HEK293 (cell line): ENCODE data around the gene TAS2R60.

Experiments used
- CTCF ChIA-PET: fragments of 350-600 bp; formaldehyde crosslinking; extraction: SDS; loops from one replicate; lab custom pipeline; 2021; ENCODE audit warnings: antibody characterized with exemption; lab: Yijun Ruan, JAX
- POLR2A ChIA-PET: fragments of 300-600 bp; formaldehyde crosslinking; extraction: SDS; loops from one replicate; lab custom pipeline; 2020; ENCODE audit warnings: antibody characterized with exemption, inconsistent platforms; lab: Yijun Ruan, JAX
- H3K27ac ChIP-seq: fragments of 200-500 bp; sonication (Bioruptor generic); 2 replicates; pipeline ENCODE4 v1.5.1; 2014; ENCODE audit warnings: low read depth, low read length, control low read depth, inconsistent platforms; ENCODE audit errors: extremely low read depth
- H3K36me3 ChIP-seq, 2 experiments: fragments of 200-500 bp in 1 of 2; sonication (Bioruptor generic) in 1 of 2; 1 replicate in 1 of 2; 2 replicates in 1 of 2; pipeline ENCODE4 v1.5.1; 2014 to 2017; ENCODE audit warnings: inconsistent platforms in 2 of 2, low read length in 2 of 2; ENCODE audit not compliant: control insufficient read depth in 2 of 2, insufficient read depth in 1 of 2
- H3K4me1 ChIP-seq: fragments of 200-500 bp; sonication (Bioruptor generic); 2 replicates; pipeline ENCODE4 v1.5.1; 2014; ENCODE audit warnings: mild to moderate bottlenecking, low read length, inconsistent platforms; ENCODE audit not compliant: control insufficient read depth, insufficient read depth
- H3K4me3 ChIP-seq: 2 replicates; pipeline ENCODE4 v1.5.1; 2011; ENCODE audit warnings: low read depth, mild to moderate bottlenecking, control low read depth, low read length, moderate library complexity
- H3K9me3 ChIP-seq: fragments of 200-500 bp; sonication (Bioruptor generic); 2 replicates; pipeline ENCODE4 v1.5.1; 2014; ENCODE audit warnings: low read depth, low read length, inconsistent platforms; ENCODE audit not compliant: control insufficient read depth, insufficient read depth
- ZNF138 ChIP-seq: fragments of 450-650 bp; formaldehyde crosslinking; IDR thresholded peaks from 2 replicates; pipeline ENCODE4 v1.5.1; 2016; ENCODE audit warnings: missing biosample characterization, missing genetic modification characterization, borderline replicate concordance
- ZNF23 ChIP-seq: fragments of 450-650 bp; formaldehyde crosslinking; IDR thresholded peaks from 2 replicates; pipeline ENCODE4 v1.5.1; 2016; ENCODE audit warnings: missing biosample characterization, missing genetic modification characterization, borderline replicate concordance
- ZNF239 ChIP-seq: fragments of 450-650 bp; formaldehyde crosslinking; IDR thresholded peaks from 2 replicates; pipeline ENCODE4 v1.5.1; 2016; ENCODE audit warnings: missing biosample characterization, missing genetic modification characterization
- ZNF654 ChIP-seq: fragments of 450-650 bp; formaldehyde crosslinking; IDR thresholded peaks from 2 replicates; pipeline ENCODE4 v1.5.1; 2016; ENCODE audit warnings: low read depth, missing biosample characterization, missing genetic modification characterization
- ZNF701 ChIP-seq: fragments of 450-650 bp; formaldehyde crosslinking; IDR thresholded peaks from 2 replicates; pipeline ENCODE4 v1.5.1; 2016; ENCODE audit warnings: missing biosample characterization, missing genetic modification characterization
- TF ChIP-seq, protein P1 (sequence below): fragments of 450-650 bp; formaldehyde crosslinking; IDR thresholded peaks from 2 replicates; pipeline ENCODE4 v1.5.1; 2017; ENCODE audit warnings: missing biosample characterization, missing genetic modification characterization
- TF ChIP-seq, protein P2 (sequence below): fragments of 450-650 bp; formaldehyde crosslinking; IDR thresholded peaks from 2 replicates; pipeline ENCODE4 v1.5.1; 2017; ENCODE audit warnings: missing biosample characterization, missing genetic modification characterization
- TF ChIP-seq, protein P3 (sequence below): fragments of 450-650 bp; formaldehyde crosslinking; IDR thresholded peaks from 2 replicates; pipeline ENCODE4 v1.5.1; 2016; ENCODE audit warnings: missing biosample characterization, missing genetic modification characterization

Gene TAS2R60

DNA sequence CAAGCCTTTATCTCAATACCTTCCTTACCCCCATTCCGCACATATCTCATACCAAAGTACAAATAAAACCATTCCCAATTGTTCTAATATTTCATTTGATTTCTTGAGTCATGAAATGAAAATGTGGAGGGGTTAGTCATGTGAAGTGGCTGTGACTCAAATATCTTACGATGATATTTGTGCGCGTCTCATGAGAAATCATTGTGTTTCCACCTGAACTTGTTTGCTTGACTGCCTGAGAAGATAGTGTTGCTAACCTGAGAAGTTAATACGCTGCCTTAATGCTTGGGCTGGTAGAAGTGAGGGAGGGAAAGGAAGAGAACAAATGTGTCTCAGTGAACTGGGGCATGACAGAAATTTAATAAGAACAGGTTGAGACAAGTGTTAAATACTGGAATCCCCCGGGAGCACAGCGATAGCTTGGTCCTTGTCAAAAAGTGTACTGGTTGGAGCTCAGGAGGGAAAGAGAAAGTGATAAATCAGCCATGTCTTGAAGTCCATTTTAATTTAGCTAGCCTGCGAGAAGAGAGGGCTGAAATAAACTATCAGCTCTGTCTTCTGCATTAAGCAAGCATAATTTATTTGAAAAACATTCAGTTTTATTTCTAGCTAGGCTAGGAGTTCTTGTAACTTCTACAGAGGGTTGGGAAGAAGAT, 27.4 kb upstream of the TAS2R60 start:
- H3K27ac ChIP-seq, result no peak overlapping the region

DNA sequence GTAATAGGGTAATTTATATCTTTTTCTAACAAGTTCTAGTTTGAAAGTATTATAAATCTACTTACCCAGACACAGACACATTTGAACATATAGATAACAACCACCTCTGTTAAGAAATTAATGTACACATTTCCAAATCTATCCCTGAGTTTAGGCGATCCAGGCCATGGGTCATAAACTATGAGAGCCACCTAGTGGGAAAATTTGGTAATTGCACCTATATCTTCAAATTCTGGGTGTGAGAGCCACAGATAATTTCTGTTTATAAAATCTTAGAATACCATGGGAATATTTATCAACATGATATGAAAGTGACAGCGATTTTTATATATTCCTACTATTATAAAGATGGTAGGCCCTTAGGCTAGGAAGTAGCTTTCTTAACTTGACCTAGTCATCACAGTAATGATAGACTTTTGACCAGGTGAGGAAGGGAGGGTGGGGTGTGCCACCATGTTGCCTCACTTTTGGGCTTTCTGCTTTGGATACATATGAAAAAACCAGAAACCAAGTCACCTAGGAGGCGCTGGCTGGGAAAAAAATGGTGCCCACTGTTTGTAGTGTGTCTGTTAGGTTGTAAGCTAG, 26.6 kb upstream of the TAS2R60 start:
- no peaks in the 10 kb centered on the region for H3K4me1 ChIP-seq
- TF ChIP-seq ZNF701 (tag by site-specific recombination), result no peak
- TF ChIP-seq ZNF654 (tag by site-specific recombination), result peak; percentile 83
- H3K27ac ChIP-seq, result no peak overlapping the region
- no peaks in the 10 kb centered on the region for H3K36me3 ChIP-seq
- no peak overlapping the region for H3K4me3 ChIP-seq
- ChIA-PET CTCF (interaction anchor here (0.5 to 3.4 kb wide), 29 partner anchors 10 to 908 kb away, joined by 3 to 29 read pairs (median 4); no protein-coding TSS in a partner anchor), POLR2A (interaction anchor here (0.5 to 1.2 kb wide), 2 partner anchors 35 to 55 kb away, joined by 3 read pairs; no protein-coding TSS in a partner anchor)
- H3K9me3 ChIP-seq, result no peaks in the 10 kb centered on the region

More for the DNA sequence above, 27.4 kb upstream of the TAS2R60 start:
- CTCF ChIA-PET, result interaction anchor here (0.6 to 3.4 kb wide), 16 partner anchors 9 to 354 kb away, joined by 3 to 29 read pairs (median 6); no protein-coding TSS in a partner anchor
- no peak for TF ChIP-seq ZNF239 (tag by site-specific recombination)
- no peak for TF ChIP-seq ZNF23 (tag by site-specific recombination)
- TF ChIP-seq, protein P1, sequence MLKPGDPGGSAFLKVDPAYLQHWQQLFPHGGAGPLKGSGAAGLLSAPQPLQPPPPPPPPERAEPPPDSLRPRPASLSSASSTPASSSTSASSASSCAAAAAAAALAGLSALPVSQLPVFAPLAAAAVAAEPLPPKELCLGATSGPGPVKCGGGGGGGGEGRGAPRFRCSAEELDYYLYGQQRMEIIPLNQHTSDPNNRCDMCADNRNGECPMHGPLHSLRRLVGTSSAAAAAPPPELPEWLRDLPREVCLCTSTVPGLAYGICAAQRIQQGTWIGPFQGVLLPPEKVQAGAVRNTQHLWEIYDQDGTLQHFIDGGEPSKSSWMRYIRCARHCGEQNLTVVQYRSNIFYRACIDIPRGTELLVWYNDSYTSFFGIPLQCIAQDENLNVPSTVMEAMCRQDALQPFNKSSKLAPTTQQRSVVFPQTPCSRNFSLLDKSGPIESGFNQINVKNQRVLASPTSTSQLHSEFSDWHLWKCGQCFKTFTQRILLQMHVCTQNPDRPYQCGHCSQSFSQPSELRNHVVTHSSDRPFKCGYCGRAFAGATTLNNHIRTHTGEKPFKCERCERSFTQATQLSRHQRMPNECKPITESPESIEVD (tag by site-specific recombination), result no peak
- Histone ChIP-seq H3K9me3 (no peaks in the 10 kb centered on the region), H3K36me3 (no peaks in the 10 kb centered on the region), H3K4me3 (no peak overlapping the region), H3K4me1 (no peaks in the 10 kb centered on the region)
- POLR2A ChIA-PET, result interaction anchor here (1.2 kb wide), 1 partner anchor 34 kb away, joined by 3 read pairs; no protein-coding TSS in a partner anchor

DNA sequence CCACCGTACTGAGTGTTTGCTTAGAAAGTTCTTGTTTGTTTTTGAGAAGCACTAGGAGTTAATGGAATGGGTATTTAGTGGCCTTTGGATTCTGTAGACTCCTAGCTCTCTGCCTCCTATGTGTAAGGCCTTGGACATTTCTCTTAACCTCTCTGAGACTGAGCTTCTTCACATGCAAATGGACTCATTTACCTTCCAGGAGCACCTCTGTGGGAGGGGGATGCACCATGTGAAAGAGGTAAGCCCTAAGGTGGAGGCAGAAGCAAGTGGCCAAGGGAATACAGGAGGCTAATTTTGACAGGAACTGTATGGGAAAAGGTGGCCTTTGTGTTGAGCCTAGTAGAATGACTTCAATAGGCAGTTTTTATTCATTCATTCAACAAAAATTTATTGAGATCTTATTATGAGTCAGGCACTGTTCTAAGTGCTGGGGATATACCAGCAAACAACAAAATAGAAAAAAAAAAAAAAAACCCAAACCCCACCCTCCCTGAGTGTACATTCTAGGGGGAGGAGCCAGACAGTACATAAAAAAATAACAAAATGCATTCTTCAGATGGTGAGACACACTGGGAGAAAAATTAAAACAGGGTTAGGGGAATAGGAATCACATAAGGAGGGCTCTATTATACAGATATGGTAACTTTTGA, 25.4 kb upstream of the TAS2R60 start:
- TF ChIP-seq ZNF138 (tag by site-specific recombination), result no peak
- TF ChIP-seq, protein P2, sequence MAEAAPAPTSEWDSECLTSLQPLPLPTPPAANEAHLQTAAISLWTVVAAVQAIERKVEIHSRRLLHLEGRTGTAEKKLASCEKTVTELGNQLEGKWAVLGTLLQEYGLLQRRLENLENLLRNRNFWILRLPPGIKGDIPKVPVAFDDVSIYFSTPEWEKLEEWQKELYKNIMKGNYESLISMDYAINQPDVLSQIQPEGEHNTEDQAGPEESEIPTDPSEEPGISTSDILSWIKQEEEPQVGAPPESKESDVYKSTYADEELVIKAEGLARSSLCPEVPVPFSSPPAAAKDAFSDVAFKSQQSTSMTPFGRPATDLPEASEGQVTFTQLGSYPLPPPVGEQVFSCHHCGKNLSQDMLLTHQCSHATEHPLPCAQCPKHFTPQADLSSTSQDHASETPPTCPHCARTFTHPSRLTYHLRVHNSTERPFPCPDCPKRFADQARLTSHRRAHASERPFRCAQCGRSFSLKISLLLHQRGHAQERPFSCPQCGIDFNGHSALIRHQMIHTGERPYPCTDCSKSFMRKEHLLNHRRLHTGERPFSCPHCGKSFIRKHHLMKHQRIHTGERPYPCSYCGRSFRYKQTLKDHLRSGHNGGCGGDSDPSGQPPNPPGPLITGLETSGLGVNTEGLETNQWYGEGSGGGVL (tag by site-specific recombination), result no peak
- TF ChIP-seq, protein P3, sequence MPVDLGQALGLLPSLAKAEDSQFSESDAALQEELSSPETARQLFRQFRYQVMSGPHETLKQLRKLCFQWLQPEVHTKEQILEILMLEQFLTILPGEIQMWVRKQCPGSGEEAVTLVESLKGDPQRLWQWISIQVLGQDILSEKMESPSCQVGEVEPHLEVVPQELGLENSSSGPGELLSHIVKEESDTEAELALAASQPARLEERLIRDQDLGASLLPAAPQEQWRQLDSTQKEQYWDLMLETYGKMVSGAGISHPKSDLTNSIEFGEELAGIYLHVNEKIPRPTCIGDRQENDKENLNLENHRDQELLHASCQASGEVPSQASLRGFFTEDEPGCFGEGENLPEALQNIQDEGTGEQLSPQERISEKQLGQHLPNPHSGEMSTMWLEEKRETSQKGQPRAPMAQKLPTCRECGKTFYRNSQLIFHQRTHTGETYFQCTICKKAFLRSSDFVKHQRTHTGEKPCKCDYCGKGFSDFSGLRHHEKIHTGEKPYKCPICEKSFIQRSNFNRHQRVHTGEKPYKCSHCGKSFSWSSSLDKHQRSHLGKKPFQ (tag by site-specific recombination), result no peak
- ChIA-PET CTCF (interaction anchor here (0.8 to 3.4 kb wide), 9 partner anchors 11 to 203 kb away, joined by 3 to 29 read pairs (median 6); no protein-coding TSS in a partner anchor), POLR2A (no interaction called here)
- Histone ChIP-seq H3K4me3 (no peak overlapping the region), H3K36me3 (no peaks in the 10 kb centered on the region), H3K4me1 (no peaks in the 10 kb centered on the region), H3K9me3 (no peaks in the 10 kb centered on the region), H3K27ac (no peak overlapping the region)
